Measurements from ENCODE around the gene GNAQ. TPM values are rescaled to one million over a fixed set of nuclear protein-coding genes. Genes with fewer than 3 reads are reported as not detected.

The GNAQ gene
- total RNA-seq, 5 donors from 2014 or later (not counting 1 experiment from before 2014, with no cell fraction given): 29.3 to 48.4 (median 38.3) TPM

GRCh38 chr9:77783518-77783917 is 248.1 kb downstream of the GNAQ start:
- Mint-ChIP-seq H3K4me1 (peaks cover 32 to 37% (median 36%) of the 10 kb centered on the region in 3 donors), H3K4me3 (no peak overlapping the region), H3K36me3 (peaks cover 42% of the 10 kb centered on the region), H3K9me3 (peaks cover 0 to 3% (median 1%) of the 10 kb centered on the region in 3 donors), H3K27me3 (no peaks in the 10 kb centered on the region), H3K27ac (no peak overlapping the region)
- 83% methylated on average over 3 of the region's 3 CpGs for WGBS (ENCODE audit: insufficient coverage)
- Histone ChIP-seq H3K27ac (ENCODE audit: low read length) (no peak overlapping the region), H3K9me3 (peaks cover 4% of the 10 kb centered on the region), H3K4me3 (ENCODE audit: control insufficient read depth in 1 of 2, extremely low read depth in 1 of 2, low read length in 1 of 2) (no peak overlapping the region), H3K36me3 (ENCODE audit: control insufficient read depth in 2 of 2, extremely low read depth in 1 of 2, insufficient read depth in 1 of 2, low read length in 1 of 2) (peaks cover 0 to 3% of the 10 kb centered on the region in 2 donors), H3K27me3 (replicated peaks in 1 of 2; ENCODE audit: control insufficient read depth in 2 of 2, extremely low read depth in 1 of 2, insufficient read depth in 2 of 2, low read length in 1 of 2) (no peaks in the 10 kb centered on the region), H3K4me1 (ENCODE audit: control insufficient read depth in 1 of 2, extremely low read depth in 1 of 2, insufficient read depth in 2 of 2, low read length in 2 of 2) (no peaks in the 10 kb centered on the region)
- ATAC-seq (replicated peaks in 1 of 4) (no peak), DNase-seq (no peak)
- POLR2A ChIA-PET: no interaction called here
- CTCF ChIA-PET: no interaction called here

- ChIA-PET CTCF (interaction anchor here in 1 of 2 donors (0.6 to 0.9 kb wide), 3 partner anchors 14 to 518 kb away, joined by 5 to 7 read pairs (median 5); partner anchors contain the start of gene PSAT1), POLR2A (no interaction called here)
- Histone ChIP-seq H3K36me3 (ENCODE audit: control insufficient read depth in 2 of 2, extremely low read depth in 1 of 2, insufficient read depth in 1 of 2, low read length in 1 of 2) (no peaks in the 10 kb centered on the region), H3K9me3 (peaks cover 9% of the 10 kb centered on the region), H3K4me1 (ENCODE audit: control insufficient read depth in 1 of 2, extremely low read depth in 1 of 2, insufficient read depth in 2 of 2, low read length in 2 of 2) (no peaks in the 10 kb centered on the region), H3K4me3 (ENCODE audit: control insufficient read depth in 1 of 2, extremely low read depth in 1 of 2, low read length in 1 of 2) (no peak overlapping the region), H3K27me3 (replicated peaks in 1 of 2; ENCODE audit: control insufficient read depth in 2 of 2, extremely low read depth in 1 of 2, insufficient read depth in 2 of 2, low read length in 1 of 2) (no peaks in the 10 kb centered on the region), H3K27ac (ENCODE audit: low read length) (peak overlapping the region; percentile 47)
- Mint-ChIP-seq H3K4me1 (peaks cover 38 to 46% (median 38%) of the 10 kb centered on the region in 3 donors), H3K27me3 (no peaks in the 10 kb centered on the region), H3K4me3 (peak overlapping the region; percentile 69 to 77 (median 73)), H3K9me3 (peaks cover 4 to 12% (median 7%) of the 10 kb centered on the region in 3 donors), H3K36me3 (peaks cover 36% of the 10 kb centered on the region), H3K27ac (peak overlapping the region; percentile 77 to 80)
- peak in 1 of 4 experiments; percentile 47 for ATAC-seq (replicated peaks in 1 of 4)
- no CpG with 5 or more reads among the region's 2 CpGs for WGBS (ENCODE audit: insufficient coverage)
- DNase-seq: peak in 1 of 35 experiments; percentile 13
Measured at GRCh38 chr9:77779010-77779409, 252.6 kb downstream of the GNAQ start.

GRCh38 chr9:77773381-77773780 is 258.2 kb downstream of the GNAQ start:
- ATAC-seq (replicated peaks in 1 of 4): no peak

GRCh38 chr9:77772646-77773045 is 259.0 kb downstream of the GNAQ start:
- POLR2A ChIA-PET: interaction anchor here in 1 of 2 donors (0.6 kb wide), 1 partner anchor 18 kb away, joined by 3 read pairs; no protein-coding TSS in a partner anchor
- no peak overlapping the region for H3K4me3 Mint-ChIP-seq
- Histone ChIP-seq H3K4me3 (ENCODE audit: control insufficient read depth in 1 of 2, extremely low read depth in 1 of 2, low read length in 1 of 2) (no peak overlapping the region), H3K36me3 (ENCODE audit: control insufficient read depth in 2 of 2, extremely low read depth in 1 of 2, insufficient read depth in 1 of 2, low read length in 1 of 2) (no peaks in the 10 kb centered on the region), H3K4me1 (ENCODE audit: control insufficient read depth in 1 of 2, extremely low read depth in 1 of 2, insufficient read depth in 2 of 2, low read length in 2 of 2) (no peaks in the 10 kb centered on the region), H3K27ac (ENCODE audit: low read length) (no peak overlapping the region), H3K27me3 (replicated peaks in 1 of 2; ENCODE audit: control insufficient read depth in 2 of 2, extremely low read depth in 1 of 2, insufficient read depth in 2 of 2, low read length in 1 of 2) (no peaks in the 10 kb centered on the region), H3K9me3 (peaks cover 2% of the 10 kb centered on the region)
- ATAC-seq (replicated peaks in 1 of 4) (no peak), DNase-seq (no peak)
- no peaks in the 10 kb centered on the region for H3K27me3 Mint-ChIP-seq
- 100% methylated on average over 1 of the region's 5 CpGs for WGBS (ENCODE audit: insufficient coverage)
- peaks cover 42% of the 10 kb centered on the region for H3K36me3 Mint-ChIP-seq
- peaks cover 0 to 25% (median 6%) of the 10 kb centered on the region in 3 donors for H3K4me1 Mint-ChIP-seq
- CTCF ChIA-PET: interaction anchor here in 1 of 2 donors (0.9 kb wide), 1 partner anchor 19 kb away, joined by 4 read pairs; no protein-coding TSS in a partner anchor
- H3K9me3 Mint-ChIP-seq: peaks cover 0 to 3% (median 2%) of the 10 kb centered on the region in 3 donors
- H3K27ac Mint-ChIP-seq: no peak overlapping the region

More at GRCh38 chr9:77773381-77773780, 258.2 kb downstream of the GNAQ start:
- Histone ChIP-seq H3K4me1 (ENCODE audit: control insufficient read depth in 1 of 2, extremely low read depth in 1 of 2, insufficient read depth in 2 of 2, low read length in 2 of 2) (no peaks in the 10 kb centered on the region), H3K27me3 (replicated peaks in 1 of 2; ENCODE audit: control insufficient read depth in 2 of 2, extremely low read depth in 1 of 2, insufficient read depth in 2 of 2, low read length in 1 of 2) (no peaks in the 10 kb centered on the region), H3K27ac (ENCODE audit: low read length) (no peak overlapping the region), H3K36me3 (ENCODE audit: control insufficient read depth in 2 of 2, extremely low read depth in 1 of 2, insufficient read depth in 1 of 2, low read length in 1 of 2) (no peaks in the 10 kb centered on the region), H3K9me3 (peaks cover 4% of the 10 kb centered on the region), H3K4me3 (ENCODE audit: control insufficient read depth in 1 of 2, extremely low read depth in 1 of 2, low read length in 1 of 2) (no peak overlapping the region)
- no peak for DNase-seq
- Mint-ChIP-seq H3K36me3 (peaks cover 43% of the 10 kb centered on the region), H3K4me3 (no peak overlapping the region), H3K4me1 (peaks cover 4 to 29% (median 6%) of the 10 kb centered on the region in 3 donors), H3K27me3 (no peaks in the 10 kb centered on the region), H3K9me3 (peaks cover 3 to 9% (median 5%) of the 10 kb centered on the region in 3 donors), H3K27ac (no peak overlapping the region)
- ChIA-PET CTCF (interaction anchor here in 1 of 2 donors (0.9 kb wide), 1 partner anchor 19 kb away, joined by 4 read pairs; no protein-coding TSS in a partner anchor), POLR2A (no interaction called here)
- no CpG with 5 or more reads among the region's 3 CpGs for WGBS (ENCODE audit: insufficient coverage)

GRCh38 chr9:77771171-77771570 is 260.4 kb downstream of the GNAQ start:
- Mint-ChIP-seq H3K36me3 (peaks cover 35% of the 10 kb centered on the region), H3K4me1 (peaks cover 0 to 18% (median 1%) of the 10 kb centered on the region in 3 donors), H3K27me3 (no peaks in the 10 kb centered on the region), H3K9me3 (no peaks in the 10 kb centered on the region), H3K4me3 (no peak overlapping the region), H3K27ac (no peak overlapping the region)
- H3K4me3 ChIP-seq (ENCODE audit: control insufficient read depth in 1 of 2, extremely low read depth in 1 of 2, low read length in 1 of 2): no peak overlapping the region
- CTCF ChIA-PET: no interaction called here
- peaks cover 2% of the 10 kb centered on the region for H3K9me3 ChIP-seq
- DNase-seq: no peak
- H3K36me3 ChIP-seq (ENCODE audit: control insufficient read depth in 2 of 2, extremely low read depth in 1 of 2, insufficient read depth in 1 of 2, low read length in 1 of 2): no peaks in the 10 kb centered on the region
- no CpG with 5 or more reads among the region's 3 CpGs for WGBS (ENCODE audit: insufficient coverage)
- no peaks in the 10 kb centered on the region for H3K27me3 ChIP-seq (replicated peaks in 1 of 2; ENCODE audit: control insufficient read depth in 2 of 2, extremely low read depth in 1 of 2, insufficient read depth in 2 of 2, low read length in 1 of 2)
- POLR2A ChIA-PET: no interaction called here
- no peak for ATAC-seq (replicated peaks in 1 of 4)
- H3K4me1 ChIP-seq (ENCODE audit: control insufficient read depth in 1 of 2, extremely low read depth in 1 of 2, insufficient read depth in 2 of 2, low read length in 2 of 2): no peaks in the 10 kb centered on the region
- H3K27ac ChIP-seq (ENCODE audit: low read length): no peak overlapping the region

- no peaks in the 10 kb centered on the region for H3K4me1 ChIP-seq (ENCODE audit: control insufficient read depth in 1 of 2, extremely low read depth in 1 of 2, insufficient read depth in 2 of 2, low read length in 2 of 2)
- no peak overlapping the region for H3K4me3 Mint-ChIP-seq
- ChIA-PET POLR2A (no interaction called here), CTCF (no interaction called here)
- peaks cover 0 to 6% (median 0%) of the 10 kb centered on the region in 3 donors for H3K9me3 Mint-ChIP-seq
- no peak overlapping the region for H3K4me3 ChIP-seq (ENCODE audit: control insufficient read depth in 1 of 2, extremely low read depth in 1 of 2, low read length in 1 of 2)
- DNase-seq (no peak), ATAC-seq (replicated peaks in 1 of 4) (no peak)
- peaks cover 0 to 15% (median 6%) of the 10 kb centered on the region in 3 donors for H3K4me1 Mint-ChIP-seq
- 90% methylated on average over 4 of the region's 6 CpGs for WGBS (ENCODE audit: insufficient coverage)
- H3K9me3 ChIP-seq: no peaks in the 10 kb centered on the region
- H3K36me3 Mint-ChIP-seq: peaks cover 39% of the 10 kb centered on the region
- H3K27ac Mint-ChIP-seq: no peak overlapping the region
- H3K27ac ChIP-seq (ENCODE audit: low read length): no peak overlapping the region
- H3K27me3 ChIP-seq (replicated peaks in 1 of 2; ENCODE audit: control insufficient read depth in 2 of 2, extremely low read depth in 1 of 2, insufficient read depth in 2 of 2, low read length in 1 of 2): no peaks in the 10 kb centered on the region
- no peaks in the 10 kb centered on the region for H3K36me3 ChIP-seq (ENCODE audit: control insufficient read depth in 2 of 2, extremely low read depth in 1 of 2, insufficient read depth in 1 of 2, low read length in 1 of 2)
- H3K27me3 Mint-ChIP-seq: no peaks in the 10 kb centered on the region
Measured at GRCh38 chr9:77770340-77770739, 261.3 kb downstream of the GNAQ start.
